Activated CD8-positive, alpha-beta memory T cell treated with anti-CD3 and anti-CD28 coated beads for 1 hour (primary cell): Measurements from ENCODE around the gene MARCKSL1.
"Not testable (repeated sequence)": the region's sequence is repeated elsewhere in the genome, so short reads cannot be mapped to it uniquely, and the experiment has no call there.

Experiments
- DNase-seq, 2 donors: peaks; one replicate each; pipeline ENCODE4 v3.0.0-alpha.2; 2020; ENCODE audit warnings: low read depth in 1 of 2; ENCODE audit errors: extremely low read depth in 1 of 2

Gene MARCKSL1

DNA sequence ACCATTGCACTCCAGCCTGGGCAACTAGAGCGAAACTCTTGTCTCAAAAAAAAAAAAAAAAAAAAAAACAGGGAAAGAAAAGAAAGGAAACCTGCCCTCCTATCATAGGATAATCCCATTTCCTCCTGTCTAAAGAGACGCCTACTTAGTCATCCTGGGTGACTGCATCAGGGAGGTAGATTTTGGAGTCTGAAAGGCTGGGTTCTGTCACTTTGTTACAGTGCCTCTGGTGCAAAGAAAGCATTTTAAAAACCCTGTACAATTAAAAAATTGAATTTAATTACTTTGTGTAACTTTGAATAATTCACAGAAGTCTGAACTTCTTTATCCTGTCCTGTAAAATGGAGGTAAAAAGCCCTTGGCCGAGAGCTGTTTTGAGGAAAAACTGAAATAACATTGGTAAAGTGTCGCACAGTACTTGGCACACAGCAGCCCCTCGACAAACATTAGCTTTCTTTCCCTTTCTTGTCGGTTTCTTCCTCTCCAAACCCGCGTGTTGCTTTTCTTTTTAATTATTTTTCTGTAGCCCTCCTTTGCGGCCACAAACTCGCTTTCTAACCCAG lies 44.8 kb downstream of the MARCKSL1 start:
- no peak for DNase-seq

DNA sequence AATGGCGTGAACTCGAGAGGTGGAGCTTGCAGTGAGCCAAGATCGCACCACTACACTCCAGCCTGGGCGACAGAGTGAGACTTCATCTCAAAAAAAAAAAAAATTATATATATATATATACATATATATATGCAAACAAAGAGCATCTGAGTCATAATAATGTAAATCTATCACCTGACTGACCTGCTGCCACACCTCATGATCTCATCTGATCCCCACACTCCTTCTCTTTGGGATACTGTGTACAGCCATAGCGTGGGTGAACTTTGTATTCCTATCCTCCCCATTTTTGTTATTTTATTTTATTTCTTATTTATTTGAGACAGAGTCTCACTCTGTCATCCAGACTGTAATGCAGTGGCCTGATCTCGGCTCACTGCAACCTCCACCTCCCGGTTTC lies 46.8 kb downstream of the MARCKSL1 start:
- no peak for DNase-seq

DNA sequence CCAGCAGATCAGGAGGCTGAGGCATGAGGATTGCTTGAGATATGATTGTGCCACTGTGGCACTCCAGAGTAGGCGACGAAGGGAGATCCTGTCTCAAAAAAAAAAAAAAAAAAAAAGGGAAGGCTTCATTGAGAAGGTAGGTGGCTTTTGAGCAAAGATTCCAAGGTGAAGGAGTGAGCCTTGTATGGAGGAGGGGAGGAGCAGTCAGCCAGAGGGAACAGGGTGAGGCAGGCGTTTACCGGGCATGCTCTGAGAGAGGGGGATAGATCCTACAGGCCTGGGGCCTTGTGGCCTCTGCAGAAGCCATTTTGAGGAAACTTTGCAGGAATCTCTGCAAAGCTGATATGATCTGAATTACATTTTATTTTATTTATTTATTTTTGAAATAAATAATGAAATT lies 49.3 kb downstream of the MARCKSL1 start:
- no peak for DNase-seq

GRCh38 chr1:32285658-32286057 lies 50.4 kb downstream of the MARCKSL1 start:
- no peak for DNase-seq

DNA sequence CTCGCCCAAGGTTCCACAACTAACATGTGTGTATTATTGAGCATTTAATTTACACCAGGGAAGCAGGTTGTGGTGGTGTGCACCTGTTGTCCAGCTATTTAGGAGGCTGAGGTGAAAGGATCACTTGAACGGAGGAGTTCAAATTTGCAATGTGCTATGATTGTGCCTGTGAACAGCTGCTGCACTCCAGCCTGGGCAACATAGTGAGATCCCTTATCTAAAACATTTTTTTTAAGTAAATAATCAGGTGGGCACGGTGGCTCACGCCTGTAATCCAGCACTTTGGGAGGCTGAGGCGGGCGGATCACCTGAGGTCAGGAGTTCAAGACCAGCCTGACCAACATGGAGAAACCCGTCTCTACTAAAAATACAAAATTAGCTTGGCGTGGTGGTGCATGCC lies 51.3 kb downstream of the MARCKSL1 start:
- not testable (repeated sequence) for DNase-seq
